Measurements from ENCODE around the gene WDR45B.
"Not testable (repeated sequence)": the region's sequence is repeated elsewhere in the genome, so short reads cannot be mapped to it uniquely, and the experiment has no call there.

WDR45B gene

GRCh38 chr17:82655523-82655922, 7.3 kb upstream of the WDR45B start:
- no peak overlapping the region for H3K9ac ChIP-seq (ENCODE audit: low read length)
- TF ChIP-seq EZH2phosphoT487 (conservative IDR thresholded peaks at IDR 0.05; ENCODE audit: low read length) (no peak), CTCF (IDR thresholded peaks at IDR 0.05; ENCODE audit: insufficient read depth, low read length, poor library complexity, severe bottlenecking) (no peak)
- no peaks in the 10 kb centered on the region for H3F3A ChIP-seq (ENCODE audit: insufficient read depth)
- H3K27me3 ChIP-seq (ENCODE audit: low read length): no peaks in the 10 kb centered on the region
- no peaks in the 10 kb centered on the region for H4K20me1 ChIP-seq (ENCODE audit: low read depth, low read length)
- H3K4me3 ChIP-seq (ENCODE audit: insufficient read depth, low read length, poor library complexity, severe bottlenecking): no peak overlapping the region
- H3K4me2 ChIP-seq (ENCODE audit: low read depth, low read length, poor library complexity, severe bottlenecking): no peak overlapping the region
- H3K9me2 ChIP-seq (replicated peaks; ENCODE audit: insufficient read depth, low read length): no peaks in the 10 kb centered on the region
- H3K27ac ChIP-seq (ENCODE audit: low read depth, low read length): no peak overlapping the region
- no peaks in the 10 kb centered on the region for H3K36me3 ChIP-seq (ENCODE audit: low read length)
- no peak overlapping the region for H2AFZ ChIP-seq (ENCODE audit: low read depth, low read length, severe bottlenecking)
- no peaks in the 10 kb centered on the region for H3K79me2 ChIP-seq (ENCODE audit: insufficient read depth, low read length)
- H3K9me3 ChIP-seq (ENCODE audit: insufficient read depth, low read length): no peaks in the 10 kb centered on the region

GRCh38 chr17:82655038-82655479, 6.8 kb upstream of the WDR45B start:
- Histone ChIP-seq H3K4me3 (ENCODE audit: insufficient read depth, low read length, poor library complexity, severe bottlenecking) (no peak overlapping the region), H3F3A (ENCODE audit: insufficient read depth) (no peaks in the 10 kb centered on the region), H3K79me2 (ENCODE audit: insufficient read depth, low read length) (no peaks in the 10 kb centered on the region), H4K20me1 (ENCODE audit: low read depth, low read length) (no peaks in the 10 kb centered on the region), H3K4me2 (ENCODE audit: low read depth, low read length, poor library complexity, severe bottlenecking) (no peak overlapping the region), H3K9ac (ENCODE audit: low read length) (no peak overlapping the region), H3K36me3 (ENCODE audit: low read length) (no peaks in the 10 kb centered on the region), H3K27me3 (ENCODE audit: low read length) (no peaks in the 10 kb centered on the region), H3K9me3 (ENCODE audit: insufficient read depth, low read length) (no peaks in the 10 kb centered on the region), H2AFZ (ENCODE audit: low read depth, low read length, severe bottlenecking) (no peak overlapping the region), H3K27ac (ENCODE audit: low read depth, low read length) (no peak overlapping the region), H3K9me2 (replicated peaks; ENCODE audit: insufficient read depth, low read length) (no peaks in the 10 kb centered on the region)
- TF ChIP-seq CTCF (IDR thresholded peaks at IDR 0.05; ENCODE audit: insufficient read depth, low read length, poor library complexity, severe bottlenecking): no peak
- TF ChIP-seq EZH2phosphoT487 (conservative IDR thresholded peaks at IDR 0.05; ENCODE audit: low read length): no peak

GRCh38 chr17:82654611-82655010, 6.4 kb upstream of the WDR45B start:
- H3K4me2 ChIP-seq (ENCODE audit: low read depth, low read length, poor library complexity, severe bottlenecking); H3K79me2 ChIP-seq (ENCODE audit: insufficient read depth, low read length); H4K20me1 ChIP-seq (ENCODE audit: low read depth, low read length); H3K9ac ChIP-seq (ENCODE audit: low read length); H3K9me3 ChIP-seq (ENCODE audit: insufficient read depth, low read length); H3F3A ChIP-seq (ENCODE audit: insufficient read depth); H3K27ac ChIP-seq (ENCODE audit: low read depth, low read length); H3K27me3 ChIP-seq (ENCODE audit: low read length); H3K36me3 ChIP-seq (ENCODE audit: low read length); H2AFZ ChIP-seq (ENCODE audit: low read depth, low read length, severe bottlenecking); H3K4me3 ChIP-seq (ENCODE audit: insufficient read depth, low read length, poor library complexity, severe bottlenecking); H3K9me2 ChIP-seq (replicated peaks; ENCODE audit: insufficient read depth, low read length): not testable (repeated sequence)

- Histone ChIP-seq H3K27ac (ENCODE audit: low read depth, low read length) (no peak overlapping the region), H3K9me3 (ENCODE audit: insufficient read depth, low read length) (no peaks in the 10 kb centered on the region), H3K79me2 (ENCODE audit: insufficient read depth, low read length) (no peaks in the 10 kb centered on the region), H3K9ac (ENCODE audit: low read length) (no peak overlapping the region), H3K36me3 (ENCODE audit: low read length) (no peaks in the 10 kb centered on the region), H3K4me2 (ENCODE audit: low read depth, low read length, poor library complexity, severe bottlenecking) (no peak overlapping the region), H2AFZ (ENCODE audit: low read depth, low read length, severe bottlenecking) (no peak overlapping the region), H3K27me3 (ENCODE audit: low read length) (no peaks in the 10 kb centered on the region), H4K20me1 (ENCODE audit: low read depth, low read length) (no peaks in the 10 kb centered on the region), H3K4me3 (ENCODE audit: insufficient read depth, low read length, poor library complexity, severe bottlenecking) (no peak overlapping the region), H3F3A (ENCODE audit: insufficient read depth) (no peaks in the 10 kb centered on the region), H3K9me2 (replicated peaks; ENCODE audit: insufficient read depth, low read length) (no peaks in the 10 kb centered on the region)
- TF ChIP-seq EZH2phosphoT487 (conservative IDR thresholded peaks at IDR 0.05; ENCODE audit: low read length) (no peak), CTCF (IDR thresholded peaks at IDR 0.05; ENCODE audit: insufficient read depth, low read length, poor library complexity, severe bottlenecking) (no peak)
These were observed 5.6 kb upstream of the WDR45B start for GRCh38 chr17:82653651-82654528.

Measured in SU-DHL-6 (cell line).